Brain pericyte (primary cell): ENCODE data around the gene TMEM156.
"Not testable (repeated sequence)": the region's sequence is repeated elsewhere in the genome, so short reads cannot be mapped to it uniquely, and the experiment has no call there.

ENCODE experiments used
- DNase-seq: peaks from one replicate; pipeline ENCODE4 v3.0.0-alpha.2; 2012; ENCODE audit warnings: low read depth, low spot score

Gene TMEM156

GRCh38 chr4:38993683-38994082 lies 38.5 kb downstream of the TMEM156 start:
- DNase-seq: no peak

- DNase-seq: no peak
Observed at GRCh38 chr4:38990241-38990640, 42.0 kb downstream of the TMEM156 start.

- DNase-seq: no peak
Observed at GRCh38 chr4:38989487-38989886, 42.7 kb downstream of the TMEM156 start.

DNA sequence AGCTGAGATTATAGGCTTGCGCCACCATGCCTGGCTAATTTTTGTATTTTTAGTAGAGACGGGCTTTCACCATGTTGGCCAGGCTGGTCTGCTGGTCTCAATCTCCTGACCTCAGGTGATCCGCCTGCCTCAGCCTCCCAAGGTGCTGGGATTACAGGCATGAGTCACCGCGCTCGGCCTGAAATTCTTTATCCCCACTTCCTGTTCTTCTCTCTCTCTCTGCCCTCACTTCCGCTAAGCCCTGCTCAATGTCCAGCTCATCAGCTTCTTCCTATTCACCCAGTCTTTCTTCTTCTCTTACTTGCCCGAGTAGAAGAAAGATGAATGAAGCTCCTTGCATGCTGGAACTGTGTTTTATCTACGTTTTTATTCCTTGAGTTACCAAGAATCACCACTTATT lies 43.9 kb downstream of the TMEM156 start:
- DNase-seq: not testable (repeated sequence)

DNA sequence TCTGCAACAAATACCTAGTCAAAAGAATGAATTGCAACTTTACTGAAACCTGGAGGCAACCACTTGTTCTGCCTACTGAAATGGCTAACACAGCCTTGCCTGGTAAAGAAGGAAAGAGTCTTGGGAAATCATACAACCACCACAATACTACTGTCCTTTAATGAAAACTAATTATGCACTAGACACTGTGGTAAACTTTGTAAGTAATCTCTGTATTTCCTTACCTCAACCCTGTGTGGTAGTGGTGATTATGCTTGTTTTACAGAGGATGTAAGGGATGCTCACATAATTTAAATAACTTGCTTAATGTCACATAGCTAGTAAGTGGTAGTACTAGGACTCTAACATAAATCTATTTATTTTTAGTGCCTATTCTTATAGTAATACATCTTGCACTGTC lies 44.7 kb downstream of the TMEM156 start:
- DNase-seq: no peak

DNA sequence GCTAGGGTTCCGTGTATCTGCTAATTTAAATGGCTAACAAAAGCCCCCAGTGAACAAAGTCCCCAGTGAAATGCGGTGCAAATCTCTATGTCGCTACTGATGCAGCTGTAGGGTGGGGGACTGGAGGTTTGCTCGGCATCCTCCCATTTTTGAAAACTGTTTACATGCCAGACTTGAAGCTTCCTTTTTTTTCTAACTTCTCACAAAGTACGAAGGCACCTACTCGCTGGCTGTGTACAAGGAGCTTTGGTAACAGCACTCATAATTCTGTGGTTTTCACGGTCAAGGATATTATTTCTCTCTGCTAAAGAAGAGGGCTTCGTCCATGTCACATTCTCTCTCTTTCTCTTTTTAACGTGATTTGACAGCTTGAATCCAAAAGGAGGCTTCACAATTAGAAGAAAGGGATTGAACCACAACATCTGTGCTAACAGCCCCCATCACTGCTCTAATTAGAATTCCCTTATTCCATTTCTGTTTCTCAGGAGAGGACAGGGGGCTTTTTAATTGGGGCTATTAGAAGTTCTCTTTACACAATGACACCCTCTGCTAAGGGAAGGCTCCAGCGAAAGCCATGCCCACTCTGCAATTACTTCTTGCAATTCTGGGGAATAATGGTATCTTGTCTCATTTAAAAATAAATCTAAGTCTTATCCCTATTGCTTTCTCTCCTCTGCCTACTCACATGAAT lies 46.7 kb downstream of the TMEM156 start:
- no peak for DNase-seq

- DNase-seq: no peak
Observed at GRCh38 chr4:38983787-38984598, 48.2 kb downstream of the TMEM156 start.

DNA sequence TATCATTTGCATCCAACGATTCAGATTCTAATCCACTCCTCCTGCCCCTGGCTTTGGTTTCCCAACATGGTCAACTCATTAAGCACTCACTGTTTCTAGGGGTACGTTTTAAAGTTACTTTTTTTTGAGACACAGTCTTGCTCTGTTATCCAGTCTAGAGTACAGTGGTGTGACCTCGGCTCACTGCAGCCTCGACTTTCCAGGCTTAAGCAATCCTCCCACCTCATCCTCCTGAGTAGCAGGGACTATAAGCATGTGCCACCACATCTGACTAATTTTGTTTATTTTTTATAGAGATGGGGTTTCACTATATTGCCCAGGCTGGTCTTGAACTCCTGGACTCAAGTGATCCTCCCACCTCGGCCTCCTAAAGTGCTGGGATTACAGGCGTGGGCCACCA lies 48.9 kb downstream of the TMEM156 start:
- no peak for DNase-seq

- no peak for DNase-seq
Observed at GRCh38 chr4:38982361-38983095, 49.7 kb downstream of the TMEM156 start.

- DNase-seq: no peak
Observed at GRCh38 chr4:38980903-38981676, 51.1 kb downstream of the TMEM156 start.

DNA sequence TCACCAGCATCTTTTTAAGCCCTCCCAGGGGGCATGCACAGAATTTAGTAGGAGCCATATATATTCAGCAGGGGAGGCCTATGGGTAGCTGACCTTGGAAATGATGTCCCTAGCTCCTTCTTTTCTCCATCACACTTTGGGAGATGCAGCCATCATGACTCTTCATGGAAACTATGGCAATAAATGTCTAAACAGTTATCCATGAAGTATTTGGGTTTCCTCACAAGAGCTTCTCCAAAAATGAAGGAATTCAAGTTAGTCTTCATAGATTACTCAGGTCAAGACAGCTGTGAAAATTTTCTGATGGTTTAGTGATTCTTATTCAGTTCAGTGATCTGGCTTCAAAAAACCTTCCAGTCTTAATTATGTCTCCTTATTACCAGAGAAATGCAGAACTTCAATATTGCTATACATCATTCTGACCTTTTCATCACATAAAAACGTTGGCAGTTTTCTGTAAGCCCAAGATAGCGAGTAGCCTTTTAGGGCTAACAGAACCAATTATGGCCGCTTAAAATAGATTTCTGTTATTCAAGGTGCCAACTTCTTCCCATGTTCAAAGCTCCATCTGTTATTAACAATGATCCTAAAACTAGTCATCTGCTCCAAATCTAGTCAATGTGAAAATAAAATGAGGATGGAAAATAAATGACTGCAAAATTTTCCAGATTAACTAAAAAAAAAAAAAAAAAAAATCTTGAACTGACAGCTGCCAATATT lies 52.5 kb downstream of the TMEM156 start:
- DNase-seq: no peak

- DNase-seq: no peak
Observed at GRCh38 chr4:38979081-38979480, 53.1 kb downstream of the TMEM156 start.

GRCh38 chr4:38976308-38976707 lies 55.9 kb downstream of the TMEM156 start:
- DNase-seq: no peak

DNA sequence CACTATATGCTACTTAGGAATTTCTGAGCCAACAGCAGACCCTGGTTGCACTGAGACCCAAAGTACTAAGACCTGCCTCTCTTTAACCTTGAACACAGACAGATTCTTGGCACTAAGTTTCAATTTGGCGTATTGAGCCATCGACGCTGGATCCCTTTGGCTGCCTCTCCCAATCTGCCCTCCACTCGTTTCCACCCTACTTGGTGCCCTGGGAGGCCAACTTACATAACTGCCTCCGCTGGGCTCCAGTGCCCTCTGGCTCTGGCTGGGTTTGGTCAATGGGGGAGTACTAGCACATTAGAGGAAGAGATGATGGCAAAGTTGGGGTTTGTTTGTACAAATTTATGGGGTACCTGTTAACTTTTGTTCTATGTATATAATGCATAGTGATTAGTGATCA lies 63.5 kb downstream of the TMEM156 start:
- DNase-seq: no peak

DNA sequence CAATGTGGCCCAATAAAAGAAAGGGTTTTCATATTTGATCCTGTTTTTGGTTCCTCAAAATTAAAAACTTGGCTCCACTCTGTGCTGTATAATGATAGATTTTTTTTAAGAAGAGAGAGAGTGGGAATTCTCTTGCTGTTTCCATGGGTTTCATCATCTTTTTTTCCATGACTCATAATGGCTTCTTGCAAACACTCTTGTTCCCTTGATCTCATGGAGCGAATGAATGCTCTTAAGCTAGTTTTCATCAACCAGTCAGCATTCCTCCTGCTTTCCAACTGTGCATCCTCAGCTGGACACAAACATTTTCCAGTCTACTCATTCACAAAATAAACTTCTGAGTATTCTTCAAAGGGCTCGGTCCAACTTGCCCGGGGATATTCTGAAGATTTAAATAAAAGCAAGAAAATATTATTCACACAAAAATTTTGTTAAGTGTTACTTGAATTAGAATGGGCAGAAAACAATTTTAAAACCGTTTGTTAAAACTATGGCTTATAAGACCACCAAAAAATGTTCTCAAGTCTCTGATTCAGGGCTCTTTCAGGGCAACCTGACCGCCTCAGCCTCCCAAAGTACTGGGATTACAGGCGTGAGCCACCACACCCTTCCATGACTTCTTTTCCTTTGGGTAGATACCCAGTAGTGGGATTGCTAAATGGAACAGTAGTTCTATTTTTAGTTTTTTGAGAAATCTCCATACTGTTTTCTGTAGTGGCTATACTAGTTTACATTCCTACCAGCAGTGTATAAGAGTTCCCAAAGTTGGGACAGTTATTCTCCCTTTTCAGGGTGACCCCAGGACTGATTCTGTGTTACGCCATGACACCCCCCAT lies 64.7 kb downstream of the TMEM156 start:
- DNase-seq: peak; percentile 96

GRCh38 chr4:38965866-38966265 lies 66.3 kb downstream of the TMEM156 start:
- no peak for DNase-seq

- no peak for DNase-seq
Observed at GRCh38 chr4:38964942-38965775, 67.0 kb downstream of the TMEM156 start.

- not testable (repeated sequence) for DNase-seq
Observed at GRCh38 chr4:38959248-38959647, 73.0 kb downstream of the TMEM156 start.
